ENCODE data around the gene FAXDC2.

Gene FAXDC2

GRCh38 chr5:154786414-154786813, 64.0 kb downstream of the FAXDC2 start:
- peaks cover 2 to 20% of the 10 kb centered on the region in 2 donors for H3K4me1 ChIP-seq (ENCODE audit: control insufficient read depth in 2 of 2, insufficient read depth in 2 of 2, low read length in 2 of 2)
- no peak overlapping the region for H3K27ac ChIP-seq (ENCODE audit: low read depth in 2 of 2, low read length in 2 of 2)

GRCh38 chr5:154784856-154785255, 65.5 kb downstream of the FAXDC2 start:
- H3K4me1 ChIP-seq (ENCODE audit: control insufficient read depth in 2 of 2, insufficient read depth in 2 of 2, low read length in 2 of 2): peaks cover 2 to 23% of the 10 kb centered on the region in 2 donors
- H3K36me3 ChIP-seq (ENCODE audit: control insufficient read depth in 2 of 2, insufficient read depth in 2 of 2, low read length in 2 of 2): no peaks in the 10 kb centered on the region
- H3K9ac ChIP-seq (ENCODE audit: low read depth in 1 of 2, low read length in 2 of 2): no peak overlapping the region
- no peak overlapping the region for H3K4me3 ChIP-seq (ENCODE audit: low read length in 2 of 2)
- no peak overlapping the region for H3K27ac ChIP-seq (ENCODE audit: low read depth in 2 of 2, low read length in 2 of 2)
- no peaks in the 10 kb centered on the region for H3K27me3 ChIP-seq (ENCODE audit: control insufficient read depth in 2 of 2, insufficient read depth in 2 of 2, low read length in 2 of 2)
- H3K9me3 ChIP-seq (ENCODE audit: control insufficient read depth in 2 of 2, low read length in 2 of 2): no peaks in the 10 kb centered on the region

More at GRCh38 chr5:154786414-154786813, 64.0 kb downstream of the FAXDC2 start:
- peaks cover 9% of the 10 kb centered on the region in 2 donors for H3K36me3 ChIP-seq (ENCODE audit: control insufficient read depth in 2 of 2, insufficient read depth in 2 of 2, low read length in 2 of 2)
- no peaks in the 10 kb centered on the region for H3K9me3 ChIP-seq (ENCODE audit: control insufficient read depth in 2 of 2, low read length in 2 of 2)
- H3K4me3 ChIP-seq (ENCODE audit: low read length in 2 of 2): no peak overlapping the region
- no peak overlapping the region for H3K9ac ChIP-seq (ENCODE audit: low read depth in 1 of 2, low read length in 2 of 2)
- no peaks in the 10 kb centered on the region for H3K27me3 ChIP-seq (ENCODE audit: control insufficient read depth in 2 of 2, insufficient read depth in 2 of 2, low read length in 2 of 2)

- H3K4me1 ChIP-seq (ENCODE audit: control insufficient read depth in 2 of 2, insufficient read depth in 2 of 2, low read length in 2 of 2): peaks cover 2 to 23% of the 10 kb centered on the region in 2 donors
- peak overlapping the region in 1 of 2 donors; percentile 33 for H3K4me3 ChIP-seq (ENCODE audit: low read length in 2 of 2)
- peak overlapping the region in 1 of 2 donors; percentile 64 for H3K27ac ChIP-seq (ENCODE audit: low read depth in 2 of 2, low read length in 2 of 2)
- H3K9ac ChIP-seq (ENCODE audit: low read depth in 1 of 2, low read length in 2 of 2): peak overlapping the region in 1 of 2 donors; percentile 42
- no peaks in the 10 kb centered on the region for H3K9me3 ChIP-seq (ENCODE audit: control insufficient read depth in 2 of 2, low read length in 2 of 2)
- H3K27me3 ChIP-seq (ENCODE audit: control insufficient read depth in 2 of 2, insufficient read depth in 2 of 2, low read length in 2 of 2): no peaks in the 10 kb centered on the region
- H3K36me3 ChIP-seq (ENCODE audit: control insufficient read depth in 2 of 2, insufficient read depth in 2 of 2, low read length in 2 of 2): no peaks in the 10 kb centered on the region
These were observed 66.5 kb downstream of the FAXDC2 start for GRCh38 chr5:154783774-154784460.

- H3K4me3 ChIP-seq (ENCODE audit: low read length in 2 of 2): no peak overlapping the region
- peak overlapping the region in 1 of 2 donors; percentile 64 for H3K27ac ChIP-seq (ENCODE audit: low read depth in 2 of 2, low read length in 2 of 2)
- H3K27me3 ChIP-seq (ENCODE audit: control insufficient read depth in 2 of 2, insufficient read depth in 2 of 2, low read length in 2 of 2): no peaks in the 10 kb centered on the region
- no peaks in the 10 kb centered on the region for H3K36me3 ChIP-seq (ENCODE audit: control insufficient read depth in 2 of 2, insufficient read depth in 2 of 2, low read length in 2 of 2)
- H3K9me3 ChIP-seq (ENCODE audit: control insufficient read depth in 2 of 2, low read length in 2 of 2): no peaks in the 10 kb centered on the region
- H3K4me1 ChIP-seq (ENCODE audit: control insufficient read depth in 2 of 2, insufficient read depth in 2 of 2, low read length in 2 of 2): peaks cover 2 to 21% of the 10 kb centered on the region in 2 donors
- H3K9ac ChIP-seq (ENCODE audit: low read depth in 1 of 2, low read length in 2 of 2): peak overlapping the region in 1 of 2 donors; percentile 9
These were observed 67.4 kb downstream of the FAXDC2 start for GRCh38 chr5:154782812-154783592.

- Histone ChIP-seq H3K27me3 (ENCODE audit: control insufficient read depth in 2 of 2, insufficient read depth in 2 of 2, low read length in 2 of 2) (no peaks in the 10 kb centered on the region), H3K36me3 (ENCODE audit: control insufficient read depth in 2 of 2, insufficient read depth in 2 of 2, low read length in 2 of 2) (no peaks in the 10 kb centered on the region), H3K4me1 (ENCODE audit: control insufficient read depth in 2 of 2, insufficient read depth in 2 of 2, low read length in 2 of 2) (peaks cover 2 to 18% of the 10 kb centered on the region in 2 donors), H3K9ac (ENCODE audit: low read depth in 1 of 2, low read length in 2 of 2) (no peak overlapping the region), H3K4me3 (ENCODE audit: low read length in 2 of 2) (no peak overlapping the region), H3K27ac (ENCODE audit: low read depth in 2 of 2, low read length in 2 of 2) (peak overlapping the region in 1 of 2 donors; percentile 64), H3K9me3 (ENCODE audit: control insufficient read depth in 2 of 2, low read length in 2 of 2) (no peaks in the 10 kb centered on the region)
These were observed 68.1 kb downstream of the FAXDC2 start for GRCh38 chr5:154782326-154782725.

- no peak overlapping the region for H3K27ac ChIP-seq (ENCODE audit: low read depth in 2 of 2, low read length in 2 of 2)
- H3K9ac ChIP-seq (ENCODE audit: low read depth in 1 of 2, low read length in 2 of 2): no peak overlapping the region
- peaks cover 2 to 12% of the 10 kb centered on the region in 2 donors for H3K4me1 ChIP-seq (ENCODE audit: control insufficient read depth in 2 of 2, insufficient read depth in 2 of 2, low read length in 2 of 2)
- H3K9me3 ChIP-seq (ENCODE audit: control insufficient read depth in 2 of 2, low read length in 2 of 2): no peaks in the 10 kb centered on the region
- no peaks in the 10 kb centered on the region for H3K36me3 ChIP-seq (ENCODE audit: control insufficient read depth in 2 of 2, insufficient read depth in 2 of 2, low read length in 2 of 2)
- no peaks in the 10 kb centered on the region for H3K27me3 ChIP-seq (ENCODE audit: control insufficient read depth in 2 of 2, insufficient read depth in 2 of 2, low read length in 2 of 2)
- no peak overlapping the region for H3K4me3 ChIP-seq (ENCODE audit: low read length in 2 of 2)
These were observed 70.3 kb downstream of the FAXDC2 start for GRCh38 chr5:154780128-154780527.

- H3K4me1 ChIP-seq (ENCODE audit: control insufficient read depth in 2 of 2, insufficient read depth in 2 of 2, low read length in 2 of 2): peaks cover 2 to 12% of the 10 kb centered on the region in 2 donors
- no peak overlapping the region for H3K9ac ChIP-seq (ENCODE audit: low read depth in 1 of 2, low read length in 2 of 2)
- H3K36me3 ChIP-seq (ENCODE audit: control insufficient read depth in 2 of 2, insufficient read depth in 2 of 2, low read length in 2 of 2): no peaks in the 10 kb centered on the region
- no peak overlapping the region for H3K4me3 ChIP-seq (ENCODE audit: low read length in 2 of 2)
- no peaks in the 10 kb centered on the region for H3K9me3 ChIP-seq (ENCODE audit: control insufficient read depth in 2 of 2, low read length in 2 of 2)
- H3K27ac ChIP-seq (ENCODE audit: low read depth in 2 of 2, low read length in 2 of 2): no peak overlapping the region
- H3K27me3 ChIP-seq (ENCODE audit: control insufficient read depth in 2 of 2, insufficient read depth in 2 of 2, low read length in 2 of 2): no peaks in the 10 kb centered on the region
These were observed 71.3 kb downstream of the FAXDC2 start for GRCh38 chr5:154779105-154779504.

GRCh38 chr5:154778534-154778933, 71.9 kb downstream of the FAXDC2 start:
- Histone ChIP-seq H3K4me1 (ENCODE audit: control insufficient read depth in 2 of 2, insufficient read depth in 2 of 2, low read length in 2 of 2) (peaks cover 2 to 12% of the 10 kb centered on the region in 2 donors), H3K4me3 (ENCODE audit: low read length in 2 of 2) (no peak overlapping the region), H3K27ac (ENCODE audit: low read depth in 2 of 2, low read length in 2 of 2) (no peak overlapping the region), H3K27me3 (ENCODE audit: control insufficient read depth in 2 of 2, insufficient read depth in 2 of 2, low read length in 2 of 2) (no peaks in the 10 kb centered on the region), H3K9ac (ENCODE audit: low read depth in 1 of 2, low read length in 2 of 2) (no peak overlapping the region), H3K36me3 (ENCODE audit: control insufficient read depth in 2 of 2, insufficient read depth in 2 of 2, low read length in 2 of 2) (no peaks in the 10 kb centered on the region), H3K9me3 (ENCODE audit: control insufficient read depth in 2 of 2, low read length in 2 of 2) (no peaks in the 10 kb centered on the region)

GRCh38 chr5:154776167-154776566, 74.2 kb downstream of the FAXDC2 start:
- Histone ChIP-seq H3K27ac (ENCODE audit: low read depth in 2 of 2, low read length in 2 of 2) (no peak overlapping the region), H3K4me1 (ENCODE audit: control insufficient read depth in 2 of 2, insufficient read depth in 2 of 2, low read length in 2 of 2) (peaks cover 0 to 8% of the 10 kb centered on the region in 2 donors), H3K9ac (ENCODE audit: low read depth in 1 of 2, low read length in 2 of 2) (no peak overlapping the region), H3K4me3 (ENCODE audit: low read length in 2 of 2) (no peak overlapping the region), H3K36me3 (ENCODE audit: control insufficient read depth in 2 of 2, insufficient read depth in 2 of 2, low read length in 2 of 2) (no peaks in the 10 kb centered on the region), H3K9me3 (ENCODE audit: control insufficient read depth in 2 of 2, low read length in 2 of 2) (no peaks in the 10 kb centered on the region), H3K27me3 (ENCODE audit: control insufficient read depth in 2 of 2, insufficient read depth in 2 of 2, low read length in 2 of 2) (no peaks in the 10 kb centered on the region)

- no peak overlapping the region for H3K9ac ChIP-seq (ENCODE audit: low read depth in 1 of 2, low read length in 2 of 2)
- H3K36me3 ChIP-seq (ENCODE audit: control insufficient read depth in 2 of 2, insufficient read depth in 2 of 2, low read length in 2 of 2): no peaks in the 10 kb centered on the region
- no peak overlapping the region for H3K27ac ChIP-seq (ENCODE audit: low read depth in 2 of 2, low read length in 2 of 2)
- peaks cover 2 to 8% of the 10 kb centered on the region in 2 donors for H3K4me1 ChIP-seq (ENCODE audit: control insufficient read depth in 2 of 2, insufficient read depth in 2 of 2, low read length in 2 of 2)
- no peaks in the 10 kb centered on the region for H3K9me3 ChIP-seq (ENCODE audit: control insufficient read depth in 2 of 2, low read length in 2 of 2)
- no peaks in the 10 kb centered on the region for H3K27me3 ChIP-seq (ENCODE audit: control insufficient read depth in 2 of 2, insufficient read depth in 2 of 2, low read length in 2 of 2)
- no peak overlapping the region for H3K4me3 ChIP-seq (ENCODE audit: low read length in 2 of 2)
These were observed 77.1 kb downstream of the FAXDC2 start for GRCh38 chr5:154773326-154773725.
